HCT116 (cell line): Measurements from ENCODE around the gene SYT7.

Experiments
- JUND ChIP-seq: IDR thresholded peaks from 2 replicates; pipeline ENCODE4 v1.6.1; 2012
- POLR2A ChIP-seq: IDR thresholded peaks from 2 replicates; pipeline ENCODE4 v1.7.0; 2011; ENCODE audit warnings: borderline replicate concordance; ENCODE audit not compliant: insufficient read depth, insufficient read length; ENCODE audit errors: extremely low read depth

DNA sequence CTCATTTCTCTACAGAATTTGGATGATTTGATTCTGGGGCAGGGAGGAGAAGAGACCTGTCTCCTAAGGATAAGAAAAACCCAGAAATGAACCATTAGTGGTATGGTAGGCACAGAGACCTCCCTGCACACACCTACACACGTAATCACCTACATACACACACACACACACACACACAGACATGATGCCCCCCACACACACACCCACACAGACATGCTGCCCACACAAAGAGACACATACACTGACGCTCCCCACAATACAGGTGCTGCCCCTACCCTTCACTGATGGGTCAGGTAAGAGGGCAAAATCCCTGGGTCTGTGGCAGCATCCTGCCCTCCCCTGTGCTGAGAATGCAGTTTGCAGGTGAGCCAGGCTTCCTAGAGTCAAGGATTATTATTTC is 1.1 kb upstream of the SYT7 start:
- TF ChIP-seq POLR2A (no peak), JUND (no peak)
